HG02610 (cell line): ENCODE results near the gene FZD2.
"Not testable (repeated sequence)": the region's sequence is repeated elsewhere in the genome, so short reads cannot be mapped to it uniquely, and the experiment has no call there.

Experiments
- ATAC-seq: cut with Tn5 transposase; IDR thresholded peaks from one replicate; pipeline ENCODE4 v1.9.1; 2021; ENCODE audit warnings: mild to moderate bottlenecking, moderate library complexity; ENCODE audit not compliant: unreplicated experiment

FZD2 gene

GRCh38 chr17:44575403-44575802 is 18.1 kb downstream of the FZD2 start:
- ATAC-seq, result no peak

GRCh38 chr17:44578947-44579346 is 21.7 kb downstream of the FZD2 start:
- ATAC-seq, result no peak

GRCh38 chr17:44581868-44582267 is 24.6 kb downstream of the FZD2 start:
- ATAC-seq, result no peak

- ATAC-seq, result no peak
Observed at GRCh38 chr17:44584443-44584842, 27.2 kb downstream of the FZD2 start.

- no peak for ATAC-seq
Observed at GRCh38 chr17:44585315-44585714, 28.0 kb downstream of the FZD2 start.

GRCh38 chr17:44587339-44587738 is 30.1 kb downstream of the FZD2 start:
- no peak for ATAC-seq

GRCh38 chr17:44589316-44590071 is 32.2 kb downstream of the FZD2 start:
- no peak for ATAC-seq

GRCh38 chr17:44590072-44590462 is 32.8 kb downstream of the FZD2 start:
- ATAC-seq, result not testable (repeated sequence)

GRCh38 chr17:44590762-44591161 is 33.5 kb downstream of the FZD2 start:
- not testable (repeated sequence) for ATAC-seq

- ATAC-seq, result no peak
Observed at GRCh38 chr17:44591206-44591605, 33.9 kb downstream of the FZD2 start.

- no peak for ATAC-seq
Observed at GRCh38 chr17:44593156-44593555, 35.9 kb downstream of the FZD2 start.

GRCh38 chr17:44595216-44595775 is 38.0 kb downstream of the FZD2 start:
- no peak for ATAC-seq

- ATAC-seq, result no peak
Observed at GRCh38 chr17:44598329-44598728, 41.0 kb downstream of the FZD2 start.

- ATAC-seq, result no peak
Observed at GRCh38 chr17:44598932-44599297, 41.6 kb downstream of the FZD2 start.

GRCh38 chr17:44599298-44600175 is 42.3 kb downstream of the FZD2 start:
- no peak for ATAC-seq

GRCh38 chr17:44601539-44601938 is 44.3 kb downstream of the FZD2 start:
- ATAC-seq, result no peak

- ATAC-seq, result no peak
Observed at GRCh38 chr17:44601973-44602372, 44.7 kb downstream of the FZD2 start.

GRCh38 chr17:44602390-44602789 is 45.1 kb downstream of the FZD2 start:
- no peak for ATAC-seq

- ATAC-seq, result no peak
Observed at GRCh38 chr17:44602970-44603369, 45.7 kb downstream of the FZD2 start.

- ATAC-seq, result no peak
Observed at GRCh38 chr17:44604116-44604761, 47.0 kb downstream of the FZD2 start.

- no peak for ATAC-seq
Observed at GRCh38 chr17:44604768-44605485, 47.6 kb downstream of the FZD2 start.
